ENCODE results near the gene FRK.
"Not testable (repeated sequence)": the region's sequence is repeated elsewhere in the genome, so short reads cannot be mapped to it uniquely, and the experiment has no call there.

FRK gene

DNA sequence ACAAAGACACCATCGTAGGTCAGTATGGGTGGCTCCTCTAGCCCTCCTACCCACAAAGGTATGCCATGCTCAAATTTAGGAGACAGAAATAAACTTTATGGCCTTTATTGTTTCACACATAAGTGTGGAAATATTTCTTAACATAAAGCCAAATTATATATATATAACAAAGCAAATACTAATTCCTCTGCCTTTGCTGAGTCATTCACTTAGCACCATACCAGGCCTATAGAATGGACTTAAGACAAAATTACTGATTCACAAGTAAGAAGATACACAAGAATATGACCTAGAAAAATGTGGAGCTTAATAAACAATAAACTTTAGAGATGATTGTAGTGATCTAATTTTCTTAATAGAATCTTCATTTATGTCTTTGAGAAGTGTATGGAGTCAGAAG, 5.2 kb downstream of the FRK start:
- Histone ChIP-seq H3K4me3 (ENCODE audit: low read length) (no peak overlapping the region), H3K9me3 (ENCODE audit: control insufficient read depth, insufficient read depth, low read length) (no peaks in the 10 kb centered on the region), H3K27ac (ENCODE audit: low read length) (no peak overlapping the region), H3K36me3 (ENCODE audit: control insufficient read depth, insufficient read depth, low read length) (no peaks in the 10 kb centered on the region), H3K4me1 (ENCODE audit: control insufficient read depth, insufficient read depth, low read length) (no peaks in the 10 kb centered on the region), H3K27me3 (ENCODE audit: control insufficient read depth, insufficient read depth, low read length) (no peaks in the 10 kb centered on the region)
- WGBS (ENCODE audit: insufficient coverage, insufficient read length), result no CpG with 5 or more reads among the region's 1 CpG
- no peak for DNase-seq (ENCODE audit: low read depth, low spot score)

DNA sequence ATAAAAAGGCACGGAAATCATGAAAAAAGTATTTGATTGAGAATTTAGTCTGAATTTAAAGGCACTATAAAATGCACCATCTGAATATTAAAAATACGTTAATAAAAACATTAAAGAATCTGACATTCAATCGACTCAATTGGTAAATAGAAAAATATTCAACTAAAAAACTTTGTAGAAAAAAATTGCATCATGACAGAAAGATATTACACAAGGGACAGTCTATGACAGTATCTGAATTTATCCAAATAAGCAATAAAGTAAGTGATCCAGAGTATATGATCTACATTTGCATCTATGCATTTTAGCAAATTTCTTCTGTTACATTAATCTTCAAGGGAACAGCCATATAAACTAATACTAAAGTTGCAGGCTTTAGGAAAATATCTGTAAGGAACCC, 9.4 kb downstream of the FRK start:
- DNase-seq (ENCODE audit: low read depth, low spot score), result no peak
- whole genome bisulfite sequencing (ENCODE audit: insufficient coverage, insufficient read length), result no CpG with 5 or more reads among the region's 3 CpGs
- Histone ChIP-seq H3K27me3 (ENCODE audit: control insufficient read depth, insufficient read depth, low read length) (no peaks in the 10 kb centered on the region), H3K36me3 (ENCODE audit: control insufficient read depth, insufficient read depth, low read length) (no peaks in the 10 kb centered on the region), H3K4me1 (ENCODE audit: control insufficient read depth, insufficient read depth, low read length) (no peaks in the 10 kb centered on the region), H3K9me3 (ENCODE audit: control insufficient read depth, insufficient read depth, low read length) (no peaks in the 10 kb centered on the region), H3K4me3 (ENCODE audit: low read length) (no peak overlapping the region), H3K27ac (ENCODE audit: low read length) (no peak overlapping the region)

DNA sequence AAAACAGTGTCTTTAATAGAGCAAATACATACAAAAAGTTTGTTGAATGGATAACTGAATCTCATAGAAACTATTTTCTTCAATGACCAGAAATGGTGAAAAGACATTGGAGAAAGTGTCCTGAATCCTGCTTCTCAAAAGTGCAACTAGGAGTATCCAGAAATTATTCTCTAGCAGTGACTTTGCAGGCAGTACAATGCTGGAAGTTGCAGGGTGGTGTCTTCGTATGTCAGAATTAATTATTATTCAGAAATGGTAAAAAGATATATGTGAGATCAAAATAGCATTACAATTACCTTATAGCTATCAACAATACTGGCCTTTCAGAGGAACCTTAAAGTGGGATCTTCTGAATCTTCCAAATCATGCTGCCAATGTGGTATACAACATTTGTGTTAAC, 10.0 kb downstream of the FRK start:
- no peak for DNase-seq (ENCODE audit: low read depth, low spot score)
- Histone ChIP-seq H3K27me3 (ENCODE audit: control insufficient read depth, insufficient read depth, low read length) (no peaks in the 10 kb centered on the region), H3K4me1 (ENCODE audit: control insufficient read depth, insufficient read depth, low read length) (no peaks in the 10 kb centered on the region), H3K27ac (ENCODE audit: low read length) (no peak overlapping the region), H3K9me3 (ENCODE audit: control insufficient read depth, insufficient read depth, low read length) (no peaks in the 10 kb centered on the region), H3K36me3 (ENCODE audit: control insufficient read depth, insufficient read depth, low read length) (no peaks in the 10 kb centered on the region), H3K4me3 (ENCODE audit: low read length) (no peak overlapping the region)
- no CpG with 5 or more reads among the region's 1 CpG for WGBS (ENCODE audit: insufficient coverage, insufficient read length)

DNA sequence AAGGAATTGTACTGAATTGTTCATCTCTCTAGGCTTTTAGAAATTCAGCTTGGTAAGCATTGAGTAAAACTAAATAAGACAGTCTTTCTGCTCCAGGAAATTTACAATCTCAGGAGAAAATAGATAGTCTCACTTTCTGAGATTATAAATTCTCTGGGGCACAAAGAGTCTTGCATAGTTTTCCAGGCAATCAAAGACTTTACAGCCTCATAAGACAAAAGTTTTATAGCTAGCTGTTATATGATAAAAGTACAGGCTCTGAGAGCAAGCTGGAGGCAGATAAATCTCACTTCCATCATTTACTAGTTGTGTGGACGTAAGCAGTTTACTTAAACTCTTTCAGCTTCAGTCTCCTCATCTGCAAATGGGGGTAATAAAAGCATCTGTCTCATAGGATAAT, 11.4 kb downstream of the FRK start:
- H3K27ac ChIP-seq (ENCODE audit: low read length), result no peak overlapping the region
- no peak overlapping the region for H3K4me3 ChIP-seq (ENCODE audit: low read length)
- no peak for DNase-seq (ENCODE audit: low read depth, low spot score)
- no peaks in the 10 kb centered on the region for H3K27me3 ChIP-seq (ENCODE audit: control insufficient read depth, insufficient read depth, low read length)
- no peaks in the 10 kb centered on the region for H3K4me1 ChIP-seq (ENCODE audit: control insufficient read depth, insufficient read depth, low read length)
- no peaks in the 10 kb centered on the region for H3K9me3 ChIP-seq (ENCODE audit: control insufficient read depth, insufficient read depth, low read length)
- WGBS (ENCODE audit: insufficient coverage, insufficient read length), result no CpG with 5 or more reads among the region's 1 CpG
- H3K36me3 ChIP-seq (ENCODE audit: control insufficient read depth, insufficient read depth, low read length), result no peaks in the 10 kb centered on the region

- no CpG with 5 or more reads among the region's 3 CpGs for WGBS (ENCODE audit: insufficient coverage, insufficient read length)
- Histone ChIP-seq H3K4me3 (ENCODE audit: low read length) (no peak overlapping the region), H3K9me3 (ENCODE audit: control insufficient read depth, insufficient read depth, low read length) (no peaks in the 10 kb centered on the region), H3K27me3 (ENCODE audit: control insufficient read depth, insufficient read depth, low read length) (no peaks in the 10 kb centered on the region), H3K36me3 (ENCODE audit: control insufficient read depth, insufficient read depth, low read length) (no peaks in the 10 kb centered on the region), H3K4me1 (ENCODE audit: control insufficient read depth, insufficient read depth, low read length) (no peaks in the 10 kb centered on the region), H3K27ac (ENCODE audit: low read length) (no peak overlapping the region)
- no peak for DNase-seq (ENCODE audit: low read depth, low spot score)
Measured at GRCh38 chr6:116047173-116047933, 13.3 kb downstream of the FRK start.

- peaks cover 1% of the 10 kb centered on the region; the same call in 1 of the 2 replicates for H3K4me1 ChIP-seq (ENCODE audit: control insufficient read depth, insufficient read depth, low read length)
- H3K36me3 ChIP-seq (ENCODE audit: control insufficient read depth, insufficient read depth, low read length), result no peaks in the 10 kb centered on the region
- H3K27me3 ChIP-seq (ENCODE audit: control insufficient read depth, insufficient read depth, low read length), result no peaks in the 10 kb centered on the region
- no peaks in the 10 kb centered on the region for H3K9me3 ChIP-seq (ENCODE audit: control insufficient read depth, insufficient read depth, low read length)
- no peak for DNase-seq (ENCODE audit: low read depth, low spot score)
- H3K4me3 ChIP-seq (ENCODE audit: low read length), result no peak overlapping the region
- no CpG with 5 or more reads among the region's 1 CpG for WGBS (ENCODE audit: insufficient coverage, insufficient read length)
- no peak overlapping the region for H3K27ac ChIP-seq (ENCODE audit: low read length)
Measured at GRCh38 chr6:116046737-116047136, 14.0 kb downstream of the FRK start.

- H3K4me1 ChIP-seq (ENCODE audit: control insufficient read depth, insufficient read depth, low read length); H3K9me3 ChIP-seq (ENCODE audit: control insufficient read depth, insufficient read depth, low read length); DNase-seq (ENCODE audit: low read depth, low spot score); H3K27ac ChIP-seq (ENCODE audit: low read length); H3K36me3 ChIP-seq (ENCODE audit: control insufficient read depth, insufficient read depth, low read length); H3K4me3 ChIP-seq (ENCODE audit: low read length); H3K27me3 ChIP-seq (ENCODE audit: control insufficient read depth, insufficient read depth, low read length): not testable (repeated sequence)
Measured at GRCh38 chr6:116046272-116046671, 14.4 kb downstream of the FRK start.

GRCh38 chr6:116041934-116042333, 18.8 kb downstream of the FRK start:
- Histone ChIP-seq H3K4me1 (ENCODE audit: control insufficient read depth, insufficient read depth, low read length) (peaks cover 1% of the 10 kb centered on the region; the same call in 1 of the 2 replicates), H3K27me3 (ENCODE audit: control insufficient read depth, insufficient read depth, low read length) (no peaks in the 10 kb centered on the region), H3K4me3 (ENCODE audit: low read length) (no peak overlapping the region), H3K27ac (ENCODE audit: low read length) (no peak overlapping the region), H3K36me3 (ENCODE audit: control insufficient read depth, insufficient read depth, low read length) (no peaks in the 10 kb centered on the region), H3K9me3 (ENCODE audit: control insufficient read depth, insufficient read depth, low read length) (no peaks in the 10 kb centered on the region)
- WGBS (ENCODE audit: insufficient coverage, insufficient read length), result no CpG with 5 or more reads among the region's 5 CpGs
- no peak for DNase-seq (ENCODE audit: low read depth, low spot score)

DNA sequence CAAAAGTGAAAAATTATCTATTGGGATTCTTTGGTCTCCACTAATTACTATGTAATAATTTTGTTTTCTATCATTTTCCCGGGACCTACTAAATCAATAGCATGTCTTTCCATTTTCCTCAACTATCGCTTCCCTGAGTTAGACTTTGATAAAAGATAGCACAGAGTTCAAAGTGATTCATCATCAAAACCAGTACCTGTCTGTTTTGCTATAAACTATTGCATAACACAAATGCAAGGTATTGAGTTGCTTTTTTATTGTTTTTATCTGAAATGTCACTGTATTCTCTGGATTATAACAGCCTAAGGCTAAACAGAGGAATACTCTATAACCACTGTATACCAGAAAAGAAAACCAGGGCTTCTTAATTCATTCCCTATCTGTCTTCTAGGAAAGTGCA, 19.7 kb downstream of the FRK start:
- Histone ChIP-seq H3K4me3 (ENCODE audit: low read length) (no peak overlapping the region), H3K27ac (ENCODE audit: low read length) (no peak overlapping the region), H3K9me3 (ENCODE audit: control insufficient read depth, insufficient read depth, low read length) (no peaks in the 10 kb centered on the region), H3K27me3 (ENCODE audit: control insufficient read depth, insufficient read depth, low read length) (no peaks in the 10 kb centered on the region), H3K36me3 (ENCODE audit: control insufficient read depth, insufficient read depth, low read length) (no peaks in the 10 kb centered on the region), H3K4me1 (ENCODE audit: control insufficient read depth, insufficient read depth, low read length) (peaks cover 1% of the 10 kb centered on the region; the same call in 1 of the 2 replicates)
- DNase-seq (ENCODE audit: low read depth, low spot score), result no peak
- WGBS (ENCODE audit: insufficient coverage, insufficient read length), result no CpG with 5 or more reads among the region's 2 CpGs

GRCh38 chr6:116036885-116037284, 23.8 kb downstream of the FRK start:
- DNase-seq (ENCODE audit: low read depth, low spot score), result no peak
- Histone ChIP-seq H3K27me3 (ENCODE audit: control insufficient read depth, insufficient read depth, low read length) (no peaks in the 10 kb centered on the region), H3K9me3 (ENCODE audit: control insufficient read depth, insufficient read depth, low read length) (no peaks in the 10 kb centered on the region), H3K4me1 (ENCODE audit: control insufficient read depth, insufficient read depth, low read length) (peaks cover under 1% of the 10 kb centered on the region; the same call in 1 of the 2 replicates), H3K36me3 (ENCODE audit: control insufficient read depth, insufficient read depth, low read length) (no peaks in the 10 kb centered on the region), H3K4me3 (ENCODE audit: low read length) (no peak overlapping the region), H3K27ac (ENCODE audit: low read length) (no peak overlapping the region)

DNA sequence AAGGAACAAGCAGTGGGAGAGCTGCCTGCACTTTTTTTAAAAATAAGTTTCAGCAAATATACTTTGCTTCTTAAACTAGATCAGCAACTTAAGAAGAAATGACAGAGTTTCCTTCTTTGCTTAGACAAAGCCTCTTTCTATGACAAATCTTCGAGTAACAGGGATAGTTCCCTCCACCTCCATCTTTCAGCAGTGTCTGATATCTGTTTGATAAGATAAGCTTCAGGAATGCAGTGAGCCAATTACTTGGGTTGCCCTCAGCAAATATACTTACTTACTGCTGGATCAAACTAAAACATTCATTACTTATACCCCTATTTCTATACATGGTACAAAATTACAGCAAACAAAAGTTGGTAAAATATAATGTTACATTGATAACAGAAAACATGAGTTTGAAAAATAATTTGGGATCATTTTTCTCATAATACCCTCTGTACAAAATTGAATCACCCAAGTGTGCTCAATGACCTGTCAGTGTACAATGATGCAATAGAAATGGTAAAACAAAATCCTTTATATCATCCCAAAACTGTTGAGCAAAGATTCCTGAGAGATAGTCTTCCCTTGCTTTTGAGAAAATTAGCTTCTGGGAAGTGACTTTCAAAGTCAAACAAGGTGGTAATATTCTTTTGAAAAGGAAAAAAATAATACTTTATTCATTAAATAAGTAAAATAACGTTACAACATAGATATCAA, 24.5 kb downstream of the FRK start:
- Histone ChIP-seq H3K4me3 (ENCODE audit: low read length) (no peak overlapping the region), H3K9me3 (ENCODE audit: control insufficient read depth, insufficient read depth, low read length) (no peaks in the 10 kb centered on the region), H3K4me1 (ENCODE audit: control insufficient read depth, insufficient read depth, low read length) (no peaks in the 10 kb centered on the region), H3K27ac (ENCODE audit: low read length) (no peak overlapping the region), H3K27me3 (ENCODE audit: control insufficient read depth, insufficient read depth, low read length) (no peaks in the 10 kb centered on the region), H3K36me3 (ENCODE audit: control insufficient read depth, insufficient read depth, low read length) (no peaks in the 10 kb centered on the region)
- no CpG with 5 or more reads among the region's 2 CpGs for WGBS (ENCODE audit: insufficient coverage, insufficient read length)
- no peak for DNase-seq (ENCODE audit: low read depth, low spot score)
